ENCODE data around the gene NPIPA5. TPM values are rescaled to one million over a fixed set of nuclear protein-coding genes. Genes with fewer than 3 reads are reported as not detected.
"Not testable (repeated sequence)": the region's sequence is repeated elsewhere in the genome, so short reads cannot be mapped to it uniquely, and the experiment has no call there.

The NPIPA5 gene
- total RNA-seq, 6 experiments from 2014 or later: 0.21 to 0.66 (median 0.28) TPM; not detected in 1

GRCh38 chr16:15403392-15403995 is 25.4 kb upstream of the NPIPA5 start:
- Mint-ChIP-seq H3K4me3 (no peak overlapping the region), H3K36me3 (ENCODE audit: low read depth) (no peaks in the 10 kb centered on the region), H3K27me3 (ENCODE audit: insufficient read depth) (peaks cover 30% of the 10 kb centered on the region), H3K9me3 (no peaks in the 10 kb centered on the region), H3K27ac (no peak overlapping the region), H3K4me1 (ENCODE audit: low read depth) (no peaks in the 10 kb centered on the region)
- no peak for TF ChIP-seq CTCF (IDR thresholded peaks at IDR 0.05)
- DNase-seq: no peak

DNA sequence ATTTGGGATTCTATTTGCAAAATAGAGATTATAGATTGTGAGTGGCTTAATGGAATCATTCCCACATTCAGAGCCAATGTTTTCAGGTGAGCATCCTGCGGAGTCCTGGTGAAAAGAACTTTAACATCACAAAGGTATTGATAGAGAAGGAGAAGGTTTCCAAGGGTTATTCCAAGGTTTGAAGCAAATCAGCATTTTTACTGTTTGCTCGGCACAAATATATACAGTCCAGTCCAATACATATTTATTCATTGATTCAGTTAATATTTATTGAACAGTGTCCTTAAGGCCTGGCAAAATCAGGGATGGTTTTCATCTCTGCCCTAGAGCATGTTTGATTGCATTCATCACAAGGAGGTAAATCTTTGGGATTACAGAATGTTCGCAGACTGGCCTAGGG is 23.9 kb upstream of the NPIPA5 start:
- H3K4me1 Mint-ChIP-seq (ENCODE audit: low read depth): no peaks in the 10 kb centered on the region
- H3K4me3 Mint-ChIP-seq: no peak overlapping the region
- H3K27ac Mint-ChIP-seq: no peak overlapping the region
- no peak for TF ChIP-seq CTCF (IDR thresholded peaks at IDR 0.05)
- no peaks in the 10 kb centered on the region for H3K9me3 Mint-ChIP-seq
- DNase-seq: no peak
- H3K36me3 Mint-ChIP-seq (ENCODE audit: low read depth): no peaks in the 10 kb centered on the region
- H3K27me3 Mint-ChIP-seq (ENCODE audit: insufficient read depth): peaks cover 39% of the 10 kb centered on the region

DNA sequence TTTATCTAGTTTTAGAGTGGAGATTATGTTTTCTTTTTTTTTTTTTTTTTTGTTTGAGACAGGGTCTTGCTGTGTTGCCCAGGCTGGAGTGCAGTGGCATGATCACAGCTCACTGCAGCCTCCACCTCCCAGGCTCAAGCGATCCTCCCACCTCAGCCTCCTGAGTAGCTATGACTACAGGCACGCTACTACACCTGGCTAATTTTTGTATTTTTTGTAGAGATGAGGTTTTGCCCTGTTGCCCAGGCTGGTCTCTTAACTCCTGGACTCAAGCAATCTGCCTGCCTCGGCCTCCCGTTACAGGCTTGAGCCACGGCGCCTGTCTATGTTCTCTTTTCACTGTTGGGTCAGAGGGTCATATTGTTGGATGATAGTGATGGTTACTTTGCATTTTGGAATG is 22.2 kb upstream of the NPIPA5 start:
- DNase-seq; H3K4me3 Mint-ChIP-seq; H3K4me1 Mint-ChIP-seq (ENCODE audit: low read depth); H3K36me3 Mint-ChIP-seq (ENCODE audit: low read depth); H3K27ac Mint-ChIP-seq; H3K9me3 Mint-ChIP-seq: not testable (repeated sequence)
- peaks cover 40% of the 10 kb centered on the region for H3K27me3 Mint-ChIP-seq (ENCODE audit: insufficient read depth)

GRCh38 chr16:15399317-15399716 is 21.2 kb upstream of the NPIPA5 start:
- Mint-ChIP-seq H3K27ac (no peak overlapping the region), H3K4me1 (ENCODE audit: low read depth) (no peaks in the 10 kb centered on the region), H3K4me3 (no peak overlapping the region), H3K27me3 (ENCODE audit: insufficient read depth) (peaks cover 39% of the 10 kb centered on the region), H3K9me3 (no peaks in the 10 kb centered on the region), H3K36me3 (ENCODE audit: low read depth) (no peaks in the 10 kb centered on the region)
- no peak for TF ChIP-seq CTCF (IDR thresholded peaks at IDR 0.05)
- no peak for DNase-seq

DNA sequence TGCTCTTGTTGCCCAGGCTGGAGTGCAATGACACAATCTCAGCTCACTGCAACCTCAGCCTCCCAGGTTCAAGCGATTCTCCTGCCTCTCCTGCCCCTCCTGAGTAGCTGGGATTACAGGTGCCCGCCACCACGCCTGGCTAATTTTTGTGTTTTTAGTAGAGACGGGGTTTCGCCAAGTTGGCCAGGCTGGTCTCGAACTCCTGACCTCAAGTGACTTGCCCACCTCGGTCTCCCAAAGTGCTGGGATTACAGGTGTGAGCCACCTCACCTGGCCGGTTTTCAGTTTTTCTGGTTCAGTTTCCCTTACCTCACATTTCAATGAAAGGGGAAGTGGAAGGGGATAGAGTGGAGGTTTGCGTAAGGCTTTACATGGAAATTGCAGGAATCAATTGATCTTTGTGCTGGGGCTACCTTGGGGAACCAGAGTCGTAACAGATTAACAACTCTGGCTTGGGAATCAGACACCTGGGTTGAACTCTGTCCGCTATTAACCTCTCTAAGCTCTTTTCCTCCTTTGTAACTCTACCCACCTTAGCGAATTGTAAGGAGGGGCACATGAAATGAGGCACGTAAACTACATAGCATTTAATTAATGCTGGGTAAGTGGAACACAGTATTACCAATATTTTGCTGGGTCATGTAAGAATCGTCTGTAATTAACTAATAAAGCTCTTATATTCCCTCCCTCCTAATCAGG is 20.7 kb upstream of the NPIPA5 start:
- Mint-ChIP-seq H3K27me3 (ENCODE audit: insufficient read depth) (peaks cover 39% of the 10 kb centered on the region), H3K4me3 (no peak overlapping the region), H3K9me3 (no peaks in the 10 kb centered on the region), H3K4me1 (ENCODE audit: low read depth) (no peaks in the 10 kb centered on the region), H3K27ac (no peak overlapping the region), H3K36me3 (ENCODE audit: low read depth) (no peaks in the 10 kb centered on the region)
- no peak for TF ChIP-seq CTCF (IDR thresholded peaks at IDR 0.05)
- DNase-seq: no peak

DNA sequence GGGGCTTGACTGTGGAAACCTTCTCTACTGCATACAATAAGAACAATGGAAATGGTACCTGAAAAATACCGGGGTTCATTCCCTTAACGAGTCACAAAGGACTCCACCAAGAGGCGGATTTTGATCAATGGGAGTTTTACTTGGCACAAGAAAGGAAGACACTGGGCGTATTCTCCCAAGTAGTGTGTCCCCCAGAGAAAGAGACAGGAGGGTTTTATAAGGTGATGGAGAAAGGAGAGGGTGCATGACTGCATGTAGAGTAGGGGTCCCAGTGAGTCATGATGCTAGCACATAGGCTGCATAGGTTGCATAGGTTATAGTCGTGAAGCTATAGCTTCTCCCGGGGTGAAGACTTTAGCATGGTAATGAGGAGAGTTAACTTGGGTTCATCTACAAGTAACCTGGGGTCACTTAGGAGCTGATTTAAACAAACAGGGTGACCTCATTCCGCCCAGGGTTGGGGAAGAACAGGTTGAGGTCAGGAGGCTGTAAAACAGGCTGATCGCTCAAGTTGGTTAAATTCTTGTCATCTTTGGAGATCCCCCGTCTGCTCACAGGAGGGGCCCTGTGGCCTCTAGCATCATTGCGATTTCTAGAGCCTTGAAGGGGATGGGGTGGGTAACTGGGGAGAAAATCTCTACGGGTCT is 19.0 kb upstream of the NPIPA5 start:
- no peak for TF ChIP-seq CTCF (IDR thresholded peaks at IDR 0.05)
- Mint-ChIP-seq H3K9me3 (no peaks in the 10 kb centered on the region), H3K4me3 (no peak overlapping the region), H3K36me3 (ENCODE audit: low read depth) (no peaks in the 10 kb centered on the region), H3K27ac (no peak overlapping the region), H3K4me1 (ENCODE audit: low read depth) (no peaks in the 10 kb centered on the region), H3K27me3 (ENCODE audit: insufficient read depth) (peaks cover 32% of the 10 kb centered on the region)
- DNase-seq: no peak

- H3K4me1 Mint-ChIP-seq (ENCODE audit: low read depth); H3K4me3 Mint-ChIP-seq; H3K36me3 Mint-ChIP-seq (ENCODE audit: low read depth); H3K27ac Mint-ChIP-seq; DNase-seq; H3K9me3 Mint-ChIP-seq: not testable (repeated sequence)
- peaks cover 34% of the 10 kb centered on the region for H3K27me3 Mint-ChIP-seq (ENCODE audit: insufficient read depth)
These were observed 18.4 kb upstream of the NPIPA5 start for GRCh38 chr16:15396509-15396829.

GRCh38 chr16:15395631-15396508 is 17.8 kb upstream of the NPIPA5 start, which contains the start of gene MPV17L:
Gene MPV17L, plus strand, starts transcription at chr16:15395754. Its CDS starts 144 bp downstream, at chr16:15395898.
- DNase-seq; H3K4me3 Mint-ChIP-seq; H3K27ac Mint-ChIP-seq; H3K4me1 Mint-ChIP-seq (ENCODE audit: low read depth); H3K9me3 Mint-ChIP-seq; H3K36me3 Mint-ChIP-seq (ENCODE audit: low read depth): not testable (repeated sequence)
- peaks cover 34% of the 10 kb centered on the region for H3K27me3 Mint-ChIP-seq (ENCODE audit: insufficient read depth)
